ENCODE results near the gene KRT24. TPM values are rescaled to one million over a fixed set of nuclear protein-coding genes. Genes with fewer than 3 reads are reported as not detected.

Gene KRT24
- total and polyA plus RNA-seq, 4 donors: not detected

DNA sequence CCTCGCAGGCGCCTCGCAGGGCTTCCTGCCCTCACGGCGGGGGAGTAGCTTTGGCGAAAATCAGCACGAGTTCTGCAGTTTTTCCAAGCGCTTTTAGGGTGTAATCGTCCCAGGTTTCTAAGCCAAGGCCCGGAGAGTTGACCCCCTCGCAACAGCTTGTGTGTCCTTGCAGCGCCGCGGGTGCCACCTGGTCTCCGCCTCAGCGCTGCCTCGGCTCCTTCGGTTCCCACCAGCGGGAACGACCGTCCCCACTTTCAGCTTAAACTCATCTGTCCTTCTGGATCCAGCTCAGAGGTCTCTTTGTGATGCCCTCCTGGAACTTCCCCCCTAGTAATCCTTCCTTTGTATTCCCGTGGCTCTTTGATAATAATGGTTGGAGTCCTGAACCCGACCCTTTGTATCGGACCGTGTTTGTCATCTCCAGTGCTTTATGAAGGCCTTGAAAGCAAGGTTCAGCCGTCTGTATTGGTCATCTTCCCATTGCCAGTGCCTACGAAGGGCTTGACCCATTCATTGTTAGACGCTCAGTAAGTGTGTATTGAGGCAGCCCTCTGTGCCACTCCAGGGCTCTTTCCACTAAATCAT lies 55.1 kb downstream of the KRT24 start (continued):
- TF ChIP-seq RXRA (IDR thresholded peaks at IDR 0.05) (no peak), MAX (IDR thresholded peaks at IDR 0.05) (no peak), ATF3 (IDR thresholded peaks at IDR 0.05) (no peak), RAD21 (IDR thresholded peaks at IDR 0.05) (no peak), YY1 (IDR thresholded peaks at IDR 0.05) (no peak)

Other genes starting within 250 kb of the KRT24 start
- under 1 TPM in 1 of 2 donors, not detected in 1; 0.08 TPM for gene TNS4, start 202.1 kb downstream of the KRT24 start, total RNA-seq
- gene TNS4, start 202.1 kb downstream of the KRT24 start, polyA plus RNA-seq: not detected
- gene CCR7, start 138.3 kb downstream of the KRT24 start, total RNA-seq: under 1 TPM; 0.08 to 0.89 TPM
- gene CCR7, start 138.3 kb downstream of the KRT24 start, polyA plus RNA-seq: under 1 TPM; 0.16 to 0.40 TPM
- gene SMARCE1, start 55.9 kb downstream of the KRT24 start, total RNA-seq: 10 to 100 TPM; 33.8 to 38.9 TPM
- gene SMARCE1, start 55.9 kb downstream of the KRT24 start, polyA plus RNA-seq: 10 to 100 TPM; 25.0 to 40.8 TPM
- 1 to 10 TPM; 2.7 to 5.6 TPM for gene KRT222, start 38.6 kb downstream of the KRT24 start, total RNA-seq
- gene KRT222, start 38.6 kb downstream of the KRT24 start, polyA plus RNA-seq: 1 to 10 TPM; 1.9 to 3.1 TPM
- not detected for gene KRT25, start 51.6 kb upstream of the KRT24 start, total RNA-seq
- gene KRT25, start 51.6 kb upstream of the KRT24 start, polyA plus RNA-seq: not detected
- gene KRT26, start 68.4 kb upstream of the KRT24 start, total RNA-seq: not detected
- gene KRT26, start 68.4 kb upstream of the KRT24 start, polyA plus RNA-seq: not detected
- gene KRT27, start 78.8 kb upstream of the KRT24 start, total RNA-seq: not detected
- not detected for gene KRT27, start 78.8 kb upstream of the KRT24 start, polyA plus RNA-seq
- not detected for gene KRT28, start 96.2 kb upstream of the KRT24 start, total RNA-seq
- gene KRT28, start 96.2 kb upstream of the KRT24 start, polyA plus RNA-seq: not detected
- gene KRT10, start 118.9 kb upstream of the KRT24 start, total RNA-seq: 1 to 10 TPM; 1.6 to 3.4 TPM
- 10 to 100 TPM; 10.8 to 52.5 TPM for gene KRT10, start 118.9 kb upstream of the KRT24 start, polyA plus RNA-seq
- gene KRT12, start 163.5 kb upstream of the KRT24 start, total RNA-seq: not detected
- not detected for gene KRT12, start 163.5 kb upstream of the KRT24 start, polyA plus RNA-seq
- not detected for gene KRT20, start 181.5 kb upstream of the KRT24 start, total RNA-seq
- gene KRT20, start 181.5 kb upstream of the KRT24 start, polyA plus RNA-seq: not detected
- gene KRT23, start 233.9 kb upstream of the KRT24 start, total RNA-seq: 1 to 10 TPM in 1 of 2 donors, under 1 TPM in 1; 0.09 to 1.3 TPM
- gene KRT23, start 233.9 kb upstream of the KRT24 start, polyA plus RNA-seq: under 1 TPM in 1 of 2 donors, not detected in 1; 0.24 TPM